CD4-positive, alpha-beta T cell treated with Interferon alpha-2 for 1 hour (primary cell): ENCODE results near the gene NKAIN4.

ENCODE experiments used
- DNase-seq, 2 donors: peaks; one replicate each; pipeline ENCODE4 v3.0.0-alpha.2; 2020 to 2022

The NKAIN4 gene

GRCh38 chr20:63273635-63274380, 19.5 kb upstream of the NKAIN4 start:
- no peak for DNase-seq

DNA sequence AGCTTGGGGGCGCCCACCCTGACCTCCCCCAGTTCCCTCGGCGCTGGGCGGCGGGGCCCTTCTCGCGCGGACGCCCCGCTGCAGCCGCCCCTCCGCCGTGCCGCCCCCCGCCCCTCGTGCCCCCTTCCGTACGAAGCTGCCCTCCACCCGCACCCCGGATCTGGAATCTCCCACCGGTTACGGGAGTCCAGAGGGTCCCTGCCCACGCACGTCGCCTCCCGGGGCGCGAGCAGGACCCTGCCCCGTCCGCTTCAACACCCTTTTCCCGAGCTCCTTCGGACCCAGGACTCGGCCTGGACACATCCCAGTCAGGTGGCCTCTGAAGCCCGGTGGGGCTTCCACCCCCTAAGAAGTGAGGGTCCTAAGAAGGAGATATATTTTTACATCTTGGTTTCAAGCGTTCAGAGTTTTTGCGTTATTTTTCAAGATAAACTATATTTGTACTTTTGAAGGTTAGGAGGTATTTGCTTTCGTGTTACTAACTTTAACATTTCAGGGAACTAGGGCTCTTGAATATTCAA, 18.9 kb upstream of the NKAIN4 start:
- DNase-seq: no peak

GRCh38 chr20:63272105-63273058, 18.1 kb upstream of the NKAIN4 start, which contains the start of gene ARFGAP1:
ARFGAP1 (plus strand) TSS chr20:63272813; CDS start chr20:63275581, 2,768 bp downstream.
- DNase-seq: peak; percentile 87 to 89

- DNase-seq: no peak
Measured at GRCh38 chr20:63270606-63271325, 16.5 kb upstream of the NKAIN4 start.

DNA sequence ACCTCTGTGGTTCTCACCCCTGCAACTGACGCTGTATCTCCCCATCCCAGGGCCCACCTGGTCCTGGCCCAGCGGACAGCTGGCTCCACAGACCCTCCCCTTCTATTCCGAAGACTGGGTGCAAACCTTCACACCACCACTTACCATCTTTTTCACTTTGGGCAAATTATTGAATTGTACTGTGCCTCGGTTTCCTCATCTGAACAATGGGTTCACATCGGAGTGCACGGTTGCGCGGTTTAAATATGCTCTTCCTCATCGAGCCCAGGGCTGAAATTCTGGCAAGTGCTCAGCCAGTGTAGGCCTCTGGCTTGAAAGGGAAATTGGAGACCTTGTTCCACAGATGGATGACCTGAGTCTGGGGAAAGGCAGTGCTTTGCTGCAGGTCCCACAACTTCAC, 15.5 kb upstream of the NKAIN4 start:
- no peak for DNase-seq

DNA sequence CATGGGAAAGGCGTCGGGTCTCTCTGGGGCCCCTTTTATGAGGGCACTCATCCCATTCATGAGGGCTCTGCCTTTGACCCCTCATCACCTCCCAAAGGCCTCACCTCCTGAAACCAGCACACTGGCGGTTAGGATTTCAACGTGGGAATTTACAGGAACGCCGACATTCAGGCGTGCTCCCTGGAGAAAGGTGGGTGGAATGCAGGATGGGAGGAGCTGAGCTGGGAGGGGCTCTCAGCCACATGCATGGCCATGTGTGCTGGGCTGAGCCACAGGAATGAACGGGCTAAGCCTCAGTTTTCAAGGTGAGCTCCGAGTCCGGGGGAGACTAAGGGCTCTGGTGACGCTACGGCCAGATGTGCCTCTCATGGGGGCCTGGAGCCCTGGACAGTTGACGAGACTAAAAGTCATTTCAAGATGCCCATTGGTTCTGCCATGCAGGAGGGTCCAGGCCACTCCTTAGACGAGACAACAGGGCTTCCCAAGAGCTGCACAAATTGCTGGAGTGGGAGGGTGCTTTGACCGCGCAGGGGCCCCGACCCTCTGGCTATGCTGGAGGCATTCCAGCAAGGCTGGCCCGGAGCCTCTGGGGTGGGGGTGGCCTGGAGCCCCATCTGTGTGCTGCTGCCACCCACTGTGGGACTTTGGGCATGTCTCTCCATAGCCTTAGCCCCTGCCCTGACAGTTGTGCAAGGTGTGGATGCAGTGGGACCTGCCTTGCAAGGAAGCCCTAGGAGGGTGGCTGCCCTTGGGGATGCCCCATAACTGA, 14.6 kb upstream of the NKAIN4 start:
- no peak for DNase-seq

- no peak for DNase-seq
Measured at GRCh38 chr20:63268256-63268655, 14.0 kb upstream of the NKAIN4 start.

DNA sequence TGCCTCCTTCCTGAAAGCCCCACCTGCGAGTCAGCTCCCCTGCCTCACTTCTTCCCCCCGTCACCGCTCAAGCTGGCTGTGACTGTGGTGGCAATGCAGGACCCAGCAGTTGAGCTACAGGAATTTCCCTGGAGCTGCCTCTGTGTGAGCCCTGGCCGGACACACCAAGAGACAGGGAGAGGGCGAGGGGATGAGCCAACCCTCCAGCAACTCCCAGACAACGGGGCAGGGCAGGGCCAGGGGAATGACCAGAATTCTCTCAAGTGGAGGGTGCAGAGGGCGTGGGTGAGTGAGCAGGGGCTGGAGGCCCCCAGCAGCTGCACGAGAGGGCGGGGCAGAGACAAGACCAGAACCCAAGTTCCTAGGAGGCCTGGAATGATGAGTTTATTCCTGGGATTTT, 13.4 kb upstream of the NKAIN4 start:
- DNase-seq: no peak

DNA sequence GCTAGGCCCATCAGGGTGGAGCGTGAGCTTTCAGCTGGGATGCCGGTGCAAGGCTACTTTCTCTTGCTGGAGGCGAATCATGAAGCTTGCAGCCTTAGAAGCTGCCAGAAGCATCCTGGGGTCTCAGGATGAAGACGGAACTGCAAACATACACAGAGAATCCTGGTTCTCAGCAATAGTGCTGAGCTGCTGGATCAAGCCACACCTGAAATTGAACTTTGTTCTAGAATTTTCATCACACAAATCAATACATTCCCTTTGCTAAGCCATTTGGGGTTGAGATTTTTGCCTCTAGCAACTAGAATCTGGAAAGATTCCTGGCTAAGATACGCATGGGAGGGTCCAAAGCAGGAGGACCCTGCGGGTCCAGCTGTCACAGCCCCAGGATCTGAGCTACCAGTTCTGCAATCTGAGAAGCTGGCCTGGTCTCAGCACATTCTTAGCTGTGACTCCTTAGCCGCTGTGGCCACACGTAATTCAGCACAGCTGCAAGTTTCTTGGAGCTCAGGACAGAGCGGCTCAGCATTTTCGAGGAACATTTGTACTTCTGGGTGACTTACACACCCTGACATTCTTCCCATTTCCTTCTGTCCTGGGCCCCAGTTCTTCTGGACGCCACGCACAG, 11.7 kb upstream of the NKAIN4 start:
- no peak for DNase-seq

DNA sequence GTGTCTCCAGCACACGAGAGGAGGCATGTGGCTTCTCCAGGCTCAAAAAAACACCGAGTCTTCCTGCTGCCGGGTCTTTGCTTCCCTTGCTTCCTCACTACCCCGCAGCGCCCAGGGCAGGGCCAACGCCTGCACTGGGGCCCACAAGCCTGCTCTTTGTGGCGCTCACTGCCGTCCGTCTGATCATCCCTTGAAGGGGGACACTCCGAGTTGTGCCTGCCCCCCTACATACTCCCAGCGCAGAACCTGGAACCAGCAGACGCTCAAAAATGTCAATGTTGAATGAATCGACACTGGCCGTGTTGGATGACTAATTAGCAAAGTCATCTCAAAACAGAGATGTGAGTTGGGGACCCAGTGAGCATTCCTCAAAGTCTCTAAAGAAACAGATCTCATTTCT, 10.3 kb upstream of the NKAIN4 start:
- DNase-seq: no peak

DNA sequence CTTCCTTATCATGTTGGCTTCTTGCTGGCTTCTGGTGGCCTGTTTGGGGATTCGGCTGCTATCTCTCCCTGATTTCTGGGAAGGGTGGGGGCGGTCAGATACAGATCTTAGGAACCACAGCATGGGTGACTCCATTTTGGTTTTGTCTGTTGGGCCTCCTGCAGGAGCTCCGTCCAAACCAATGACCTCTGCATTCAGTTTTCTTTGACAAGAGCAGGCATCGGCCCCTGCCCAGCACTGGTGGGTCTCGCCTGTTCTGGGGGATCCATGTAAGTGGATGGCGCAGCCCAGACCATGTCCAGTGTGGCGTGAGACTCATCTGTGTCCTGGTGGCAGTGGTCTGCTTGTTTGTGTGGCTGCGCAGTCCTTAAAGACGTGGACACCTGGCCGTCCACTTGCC, 9.7 kb upstream of the NKAIN4 start:
- no peak for DNase-seq

GRCh38 chr20:63262836-63263235, 8.6 kb upstream of the NKAIN4 start:
- DNase-seq: no peak

- DNase-seq: no peak
Measured at GRCh38 chr20:63261795-63262528, 7.7 kb upstream of the NKAIN4 start.

DNA sequence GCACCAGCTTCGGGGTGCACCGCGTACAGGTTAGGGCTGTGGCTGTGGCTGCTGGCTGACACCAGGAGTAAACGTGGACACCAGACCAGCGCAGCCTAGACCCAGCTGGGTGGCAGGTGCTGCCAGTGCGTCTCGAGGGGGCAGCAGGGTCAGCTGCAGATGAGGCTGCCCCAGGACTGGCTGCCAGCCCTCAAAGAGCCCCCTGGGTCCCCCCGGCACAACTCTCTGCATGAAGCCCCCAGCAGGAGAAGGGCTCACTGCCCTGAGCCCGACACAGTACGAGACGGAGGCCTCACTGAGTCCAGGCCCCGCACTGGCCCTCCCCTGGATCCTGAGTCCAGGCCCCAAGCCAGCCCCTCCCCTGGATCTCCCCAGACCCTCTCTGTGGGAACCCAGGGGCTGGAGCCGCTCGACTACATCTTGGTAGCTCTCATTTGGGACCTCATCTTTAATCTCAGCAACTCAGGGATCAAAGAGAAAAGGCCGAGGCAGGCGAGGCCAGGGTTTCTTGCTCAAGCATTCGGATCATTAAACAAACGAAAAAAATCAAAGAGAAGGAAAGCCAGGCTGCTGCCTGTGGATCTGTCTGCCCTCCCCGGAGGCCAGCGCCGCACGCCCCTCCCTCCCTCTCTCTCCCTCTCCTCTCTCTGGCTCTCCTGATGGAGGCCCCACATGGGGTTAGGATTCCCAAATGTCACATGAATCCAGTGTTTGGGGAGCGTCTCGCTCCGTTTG, 7.0 kb upstream of the NKAIN4 start:
- DNase-seq: no peak

GRCh38 chr20:63260521-63260920, 6.3 kb upstream of the NKAIN4 start:
- no peak for DNase-seq

GRCh38 chr20:63259734-63260460, 5.6 kb upstream of the NKAIN4 start:
- no peak for DNase-seq

- DNase-seq: no peak
Measured at GRCh38 chr20:63258781-63259180, 4.5 kb upstream of the NKAIN4 start.

DNA sequence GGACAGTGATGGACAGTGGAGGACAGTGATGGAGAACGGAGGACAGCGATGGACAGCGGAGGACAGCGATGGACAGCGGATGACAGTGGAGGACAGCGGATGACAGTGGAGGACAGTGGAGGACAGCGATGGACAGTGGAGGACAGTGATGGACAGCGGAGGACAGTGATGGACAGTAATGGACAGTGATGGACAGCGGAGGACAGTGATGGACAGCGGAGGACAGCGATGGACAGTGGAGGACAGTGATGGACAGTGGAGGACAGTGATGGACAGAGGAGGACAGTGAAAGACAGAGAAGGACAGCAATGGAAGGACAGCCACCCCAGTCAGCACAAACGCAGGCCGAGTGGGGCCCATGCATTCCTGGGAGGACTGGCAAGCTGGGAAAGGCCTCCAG, 3.4 kb upstream of the NKAIN4 start:
- no peak for DNase-seq

GRCh38 chr20:63256954-63257353, 2.7 kb upstream of the NKAIN4 start:
- DNase-seq: no peak
